ENCODE data around the gene RAI1.

The RAI1 gene

GRCh38 chr17:17737961-17738894 is 57.0 kb downstream of the RAI1 start:
- no peak for DNase-seq

- DNase-seq, result no peak
These were observed 57.6 kb downstream of the RAI1 start for GRCh38 chr17:17738901-17739300.

- DNase-seq, result no peak
These were observed 58.3 kb downstream of the RAI1 start for GRCh38 chr17:17739388-17740066.

- peak; percentile 25 for DNase-seq
These were observed 59.5 kb downstream of the RAI1 start for GRCh38 chr17:17740615-17741348.

- DNase-seq, result no peak
These were observed 60.2 kb downstream of the RAI1 start for GRCh38 chr17:17741349-17742023.

GRCh38 chr17:17742133-17742621 is 60.9 kb downstream of the RAI1 start:
- DNase-seq, result no peak

GRCh38 chr17:17742688-17743390 is 61.6 kb downstream of the RAI1 start:
- DNase-seq, result no peak

GRCh38 chr17:17743391-17744112 is 62.3 kb downstream of the RAI1 start:
- DNase-seq, result no peak

- no peak for DNase-seq
These were observed 62.9 kb downstream of the RAI1 start for GRCh38 chr17:17744116-17744515.

GRCh38 chr17:17745476-17746455 is 64.5 kb downstream of the RAI1 start:
- no peak for DNase-seq

- DNase-seq, result no peak
These were observed 66.9 kb downstream of the RAI1 start for GRCh38 chr17:17748179-17748578.

- DNase-seq, result no peak
These were observed 67.3 kb downstream of the RAI1 start for GRCh38 chr17:17748604-17749003.

GRCh38 chr17:17749025-17749772 is 67.9 kb downstream of the RAI1 start:
- no peak for DNase-seq

- DNase-seq, result peak; percentile 52
These were observed 68.7 kb downstream of the RAI1 start for GRCh38 chr17:17749921-17750320.

GRCh38 chr17:17750881-17751280 is 69.6 kb downstream of the RAI1 start:
- DNase-seq, result peak; percentile 36

- peak; percentile 27 for DNase-seq
These were observed 70.3 kb downstream of the RAI1 start for GRCh38 chr17:17751489-17752088.

- DNase-seq, result peak; percentile 96
These were observed 71.0 kb downstream of the RAI1 start for GRCh38 chr17:17752089-17752820.

- DNase-seq, result no peak
These were observed 71.6 kb downstream of the RAI1 start for GRCh38 chr17:17752821-17753321.
